Omental fat pad (tissue), 4 donors: ENCODE data around the gene ANKHD1. TPM values are rescaled to one million over a fixed set of nuclear protein-coding genes. Genes with fewer than 3 reads are reported as not detected.

Experiments used
- ATAC-seq: fragments of 150-250 bp; one replicate; pipeline ENCODE4 v1.9.1; 2016; ENCODE audit warnings: mild to moderate bottlenecking, moderate library complexity; ENCODE audit not compliant: low FRiP score
- DNase-seq: peaks from one replicate; pipeline ENCODE4 v3.0.0-alpha.2; 2019; ENCODE audit warnings: low spot score
- CTCF ChIP-seq, 3 donors: fragments of 450-650 bp; IDR thresholded peaks; one replicate each; pipeline ENCODE4 v1.5.1; 2016 to 2017; ENCODE audit warnings: antibody characterized with exemption in 3 of 3, mild to moderate bottlenecking in 3 of 3, moderate library complexity in 2 of 3
- total RNA-seq, 4 donors: library from RNA; depleted of rRNA; stranded (reverse); fragments of >200 nt; gene quantifications; one replicate each; pipeline ENCODE4 v1.1.0, GENCODE V29; 2016

ANKHD1 gene
- total RNA-seq, 4 donors from 2014 or later: 80.0 to 149 (median 103) TPM

- ATAC-seq (no peak), DNase-seq (no peak)
- no peak for TF ChIP-seq CTCF (IDR thresholded peaks at IDR 0.05)
Measured at GRCh38 chr5:140548791-140549190, 147.2 kb downstream of the ANKHD1 start.

- no peak for ATAC-seq
- no peak for TF ChIP-seq CTCF (IDR thresholded peaks at IDR 0.05)
- no peak for DNase-seq
Measured at GRCh38 chr5:140549237-140550144, 147.9 kb downstream of the ANKHD1 start.

- no peak for ATAC-seq
- DNase-seq: no peak
- TF ChIP-seq CTCF (IDR thresholded peaks at IDR 0.05): no peak
Measured at GRCh38 chr5:140550147-140551079, 148.8 kb downstream of the ANKHD1 start.

GRCh38 chr5:140551872-140552271 lies 150.2 kb downstream of the ANKHD1 start:
- DNase-seq (no peak), ATAC-seq (no peak)
- no peak for TF ChIP-seq CTCF (IDR thresholded peaks at IDR 0.05)

- DNase-seq: no peak
- no peak for ATAC-seq
- no peak for TF ChIP-seq CTCF (IDR thresholded peaks at IDR 0.05)
Measured at GRCh38 chr5:140553657-140554056, 152.0 kb downstream of the ANKHD1 start.

GRCh38 chr5:140554454-140554853 lies 152.8 kb downstream of the ANKHD1 start:
- DNase-seq (no peak), ATAC-seq (no peak)
- no peak for TF ChIP-seq CTCF (IDR thresholded peaks at IDR 0.05)
